ENCODE measurements around the gene SYNPR.
"Not testable (repeated sequence)": the region's sequence is repeated elsewhere in the genome, so short reads cannot be mapped to it uniquely, and the experiment has no call there.

The SYNPR gene

DNA sequence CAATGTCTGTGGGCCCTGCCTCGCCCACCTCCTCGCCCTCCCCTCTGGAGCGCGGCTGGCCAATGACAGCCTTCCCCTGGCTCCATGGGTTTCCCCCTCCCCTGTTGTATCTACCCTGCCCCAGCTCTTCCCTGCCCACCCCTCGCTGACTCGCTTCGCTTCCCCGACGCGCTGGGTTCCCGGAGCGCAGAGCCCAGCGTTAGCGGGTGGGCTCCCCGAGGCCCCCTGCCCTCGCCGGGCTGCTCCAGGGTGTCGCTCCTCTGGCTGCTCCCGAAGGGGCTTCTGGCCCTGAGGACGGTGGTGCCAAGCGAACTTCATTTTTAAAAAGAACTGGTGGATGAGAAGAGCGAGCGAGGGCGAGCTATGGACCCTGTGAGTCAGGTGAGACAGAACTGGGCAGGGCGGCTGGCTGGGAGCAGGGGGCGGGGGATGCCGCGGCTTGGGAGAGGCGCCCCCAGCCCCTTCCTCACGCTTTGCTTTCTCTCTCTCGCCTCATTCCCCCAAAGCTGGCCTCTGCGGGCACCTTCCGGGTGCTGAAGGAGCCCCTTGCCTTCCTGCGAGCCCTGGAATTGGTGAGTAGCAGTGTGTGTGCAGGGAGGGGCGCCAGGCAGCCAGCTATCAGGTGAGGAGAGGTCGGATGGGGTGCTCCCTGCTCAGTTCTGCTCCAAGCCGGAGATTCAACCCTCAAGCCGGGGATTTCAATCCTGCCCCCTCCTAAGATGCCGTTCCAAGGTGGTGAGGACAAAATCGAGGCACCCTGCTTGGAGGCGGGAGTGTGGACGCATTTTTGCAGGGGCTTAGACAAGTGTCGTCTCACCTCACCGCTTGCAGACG is at the start of gene SYNPR:
SYNPR (plus strand) TSS at position 138 of the 834 bp plus-strand sequence.
- DNase-seq (ENCODE audit: low read depth in 2 of 2) = no peak

GRCh38 chr3:63228677-63229076 is 49.4 kb upstream of the SYNPR start:
- no peak for DNase-seq (ENCODE audit: low read depth in 2 of 2)

GRCh38 chr3:63230146-63230545 is 48.0 kb upstream of the SYNPR start:
- DNase-seq (ENCODE audit: low read depth in 2 of 2) = no peak

- no peak for DNase-seq (ENCODE audit: low read depth in 2 of 2)
Measured at GRCh38 chr3:63231643-63232042, 46.5 kb upstream of the SYNPR start.

- DNase-seq (ENCODE audit: low read depth in 2 of 2) = no peak
Measured at GRCh38 chr3:63232764-63233396, 45.2 kb upstream of the SYNPR start.

DNA sequence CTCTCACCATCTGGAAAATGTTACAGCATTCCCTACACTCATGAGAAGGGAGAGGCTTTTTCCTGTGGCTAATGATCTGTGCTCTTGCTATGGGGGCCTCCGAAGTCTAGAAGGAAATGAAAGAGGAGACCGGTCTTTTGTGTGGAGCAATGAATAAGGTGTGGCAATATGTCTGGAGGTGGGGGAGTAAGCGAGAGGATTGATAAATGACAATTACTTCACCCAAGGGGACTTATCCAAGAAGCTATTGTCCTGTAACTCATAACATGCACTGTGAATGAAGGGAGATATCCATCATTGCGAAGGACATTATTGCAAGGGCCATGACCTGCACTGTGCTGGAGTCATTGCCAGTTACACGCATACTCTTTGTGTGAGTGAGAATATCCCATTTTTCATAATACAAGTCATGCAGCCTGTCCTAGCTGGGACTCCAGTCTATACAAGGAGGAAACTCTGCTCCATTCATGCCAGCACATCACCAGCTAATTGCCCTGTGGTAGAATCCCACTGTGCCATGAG is 37.7 kb upstream of the SYNPR start:
- no peak for DNase-seq (ENCODE audit: low read depth in 2 of 2)

DNA sequence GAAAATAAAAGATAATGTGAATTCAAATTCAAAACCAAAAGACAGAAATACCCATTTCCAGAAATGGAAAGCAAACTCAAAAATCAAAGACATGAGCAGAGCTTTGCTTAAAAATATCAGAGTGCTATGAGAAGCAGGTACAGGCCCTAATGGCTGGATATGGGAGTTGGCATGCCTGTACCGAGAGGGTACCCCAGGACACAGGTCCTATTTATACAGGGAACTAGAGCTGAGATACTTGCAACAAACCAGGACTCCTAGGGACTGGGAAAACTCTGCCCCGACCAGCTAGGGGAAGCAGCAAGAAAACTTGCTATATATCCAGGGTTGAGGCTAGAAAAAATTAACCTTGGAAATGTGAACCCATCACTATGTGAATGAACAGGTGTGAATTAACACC is 36.0 kb upstream of the SYNPR start:
- no peak for DNase-seq (ENCODE audit: low read depth in 2 of 2)

GRCh38 chr3:63244486-63244885 is 33.6 kb upstream of the SYNPR start:
- DNase-seq (ENCODE audit: low read depth in 2 of 2) = no peak

DNA sequence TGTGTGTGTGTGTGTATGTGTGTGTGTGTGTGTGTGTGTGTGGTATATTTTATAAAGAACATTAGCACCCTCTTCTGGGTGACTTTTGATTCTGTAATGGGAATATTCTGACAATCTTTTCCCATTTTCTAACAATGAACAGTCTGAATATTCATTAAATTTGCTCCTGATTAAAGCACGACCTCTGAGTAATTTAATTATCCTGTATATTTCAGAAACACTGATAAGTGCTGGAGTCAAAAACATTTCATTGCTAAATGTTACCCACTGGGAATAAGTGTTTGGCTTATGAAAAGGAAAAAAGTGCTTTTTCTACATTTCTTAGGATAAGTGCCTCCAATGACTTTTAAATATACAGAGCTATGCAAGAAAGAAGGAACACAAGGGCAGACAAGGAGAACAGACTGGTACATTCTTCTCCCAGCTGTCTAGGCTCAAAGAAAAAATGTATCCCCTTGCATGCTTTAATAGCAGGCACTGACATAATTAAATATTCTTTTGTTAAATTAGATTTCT is 32.3 kb upstream of the SYNPR start:
- no peak for DNase-seq (ENCODE audit: low read depth in 2 of 2)

DNA sequence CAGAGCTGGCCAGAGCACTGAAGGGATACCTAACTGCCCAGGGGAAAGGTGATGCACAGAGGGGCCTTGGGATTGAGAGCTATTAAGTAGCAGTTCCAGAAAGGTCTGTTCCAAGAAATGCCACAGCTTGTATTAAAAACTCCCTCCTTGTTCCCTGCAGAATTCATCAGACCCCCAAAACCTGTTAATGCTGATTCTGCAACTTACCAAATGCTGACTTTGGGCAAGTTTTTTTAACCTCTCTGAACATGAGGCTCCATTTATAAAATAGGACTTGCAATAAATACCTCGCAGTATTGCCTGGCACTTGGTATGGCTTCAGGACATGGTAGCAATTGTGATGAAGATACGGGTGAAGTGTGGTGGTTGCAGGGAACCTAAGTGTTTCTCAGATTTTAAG is 30.1 kb upstream of the SYNPR start:
- no peak for DNase-seq (ENCODE audit: low read depth in 2 of 2)

DNA sequence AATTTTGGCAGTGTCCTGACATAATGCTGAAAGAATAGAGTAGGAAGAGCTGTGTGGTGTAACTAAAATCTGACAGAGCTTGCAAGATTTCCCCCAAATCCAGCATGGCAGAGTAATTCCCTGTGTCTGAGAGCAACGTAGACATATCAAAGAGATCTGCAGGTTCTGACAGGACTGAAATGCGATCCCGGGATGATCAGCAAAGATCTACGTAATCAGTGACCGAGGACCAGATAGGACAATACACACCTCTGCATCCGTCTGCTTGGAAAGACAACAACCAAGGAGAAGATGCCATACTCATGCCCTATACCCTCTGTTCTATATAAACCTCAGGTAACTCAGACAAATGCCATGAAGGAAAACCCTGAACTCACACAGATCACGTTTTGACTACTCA is 26.6 kb upstream of the SYNPR start:
- DNase-seq (ENCODE audit: low read depth in 2 of 2) = no peak

- not testable (repeated sequence) for DNase-seq (ENCODE audit: low read depth in 2 of 2)
Measured at GRCh38 chr3:63255819-63256218, 22.3 kb upstream of the SYNPR start.

- no peak for DNase-seq (ENCODE audit: low read depth in 2 of 2)
Measured at GRCh38 chr3:63264716-63265115, 13.4 kb upstream of the SYNPR start.

DNA sequence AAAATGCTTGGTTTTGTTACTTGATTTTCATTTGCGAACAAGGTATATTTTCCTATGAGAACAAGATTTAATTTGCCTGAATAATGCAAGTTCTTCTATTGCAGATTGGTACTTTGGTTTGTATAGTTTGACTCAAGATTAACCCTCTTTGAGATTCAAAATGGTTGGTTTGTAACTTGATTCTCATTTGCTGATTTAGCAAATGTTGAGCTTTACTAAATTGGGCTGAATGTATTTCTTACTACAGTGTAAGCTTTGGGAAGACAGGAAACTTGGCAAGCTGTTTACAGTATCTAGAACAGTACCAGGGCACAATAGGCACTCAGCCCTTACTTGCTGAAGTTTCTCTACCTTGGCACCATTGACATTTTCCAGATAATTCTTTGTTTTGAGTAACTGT is 3.7 kb upstream of the SYNPR start:
- DNase-seq (ENCODE audit: low read depth in 2 of 2) = no peak

DNA sequence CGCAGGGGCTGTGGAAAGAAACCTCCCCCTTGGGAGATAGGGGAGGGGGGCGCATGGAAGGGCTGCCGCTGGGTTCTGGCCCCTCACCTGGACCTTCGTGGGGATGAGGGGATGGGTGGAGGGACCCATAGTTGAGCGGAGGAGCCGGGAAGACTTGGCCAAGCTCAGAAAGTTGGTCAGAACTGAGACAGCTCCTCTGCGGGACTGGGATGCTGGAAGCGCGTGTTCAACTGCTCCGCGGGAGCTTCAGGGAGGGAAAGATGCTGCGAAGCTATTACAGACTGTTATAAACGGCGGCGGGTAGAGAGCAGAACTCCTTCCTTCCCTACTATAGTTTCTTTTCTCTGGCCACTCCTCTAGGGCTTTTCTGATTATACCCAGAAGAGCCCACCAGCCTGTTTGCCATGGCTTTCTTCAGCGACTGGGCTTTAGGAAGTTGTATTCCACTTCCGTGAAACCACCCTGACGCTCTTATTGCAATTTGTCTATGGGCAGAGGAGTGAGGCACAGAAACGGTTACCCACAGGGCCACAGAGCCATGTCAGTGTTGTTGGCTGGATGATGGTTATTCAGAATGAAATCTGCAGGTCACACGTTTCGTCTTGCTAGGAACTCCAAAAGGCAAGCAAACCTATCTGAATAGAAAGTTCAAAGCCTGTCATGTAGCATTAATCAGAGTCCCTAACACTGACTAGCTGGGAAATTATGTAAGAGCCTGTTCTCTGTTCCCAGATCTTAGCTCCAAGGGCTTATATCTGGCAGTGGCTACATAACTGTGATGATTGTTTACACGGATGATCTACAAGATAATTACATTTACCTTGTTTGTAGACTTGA is 1.1 kb downstream of the SYNPR start:
- DNase-seq (ENCODE audit: low read depth in 2 of 2) = no peak

DNA sequence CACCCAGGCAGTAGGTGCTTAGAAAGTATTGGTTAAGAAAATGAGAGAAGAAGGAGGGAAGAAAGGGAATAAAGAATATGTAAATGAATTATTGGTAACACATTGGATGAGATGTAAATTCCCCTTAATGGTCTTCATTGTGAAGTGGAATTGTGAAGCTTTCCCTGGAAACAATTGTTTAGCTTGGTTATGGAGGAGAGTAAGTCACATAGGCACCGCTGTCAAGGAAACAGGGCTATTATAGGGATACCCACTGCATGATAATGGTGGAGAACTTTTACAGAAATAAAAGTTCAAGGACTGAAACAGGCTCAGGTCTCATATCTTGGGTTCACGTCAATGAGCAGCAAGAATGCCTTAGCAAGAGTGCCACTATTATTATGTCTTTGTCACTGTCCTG is 9.5 kb downstream of the SYNPR start:
- no peak for DNase-seq (ENCODE audit: low read depth in 2 of 2)

DNA sequence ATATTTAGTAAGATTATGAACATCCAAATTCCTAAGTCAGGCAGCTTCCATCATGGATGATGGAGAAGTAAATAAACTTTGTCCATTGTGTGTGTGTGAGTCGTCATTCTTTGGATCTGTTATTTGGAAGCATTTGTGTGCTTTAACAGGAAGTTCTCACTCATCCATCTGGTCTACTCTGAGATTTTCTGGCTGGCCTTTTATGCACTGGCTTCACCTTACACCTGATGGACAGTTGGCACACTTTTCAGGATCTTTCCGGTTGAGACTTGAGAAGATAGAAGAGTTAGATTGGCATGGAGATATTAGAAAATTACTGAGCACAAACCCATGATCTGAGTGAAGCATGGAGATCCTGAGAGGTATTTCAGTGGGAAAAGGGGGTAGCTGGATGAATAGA is 12.6 kb downstream of the SYNPR start:
- DNase-seq (ENCODE audit: low read depth in 2 of 2) = no peak

- no peak for DNase-seq (ENCODE audit: low read depth in 2 of 2)
Measured at GRCh38 chr3:63294332-63294731, 16.2 kb downstream of the SYNPR start.

DNA sequence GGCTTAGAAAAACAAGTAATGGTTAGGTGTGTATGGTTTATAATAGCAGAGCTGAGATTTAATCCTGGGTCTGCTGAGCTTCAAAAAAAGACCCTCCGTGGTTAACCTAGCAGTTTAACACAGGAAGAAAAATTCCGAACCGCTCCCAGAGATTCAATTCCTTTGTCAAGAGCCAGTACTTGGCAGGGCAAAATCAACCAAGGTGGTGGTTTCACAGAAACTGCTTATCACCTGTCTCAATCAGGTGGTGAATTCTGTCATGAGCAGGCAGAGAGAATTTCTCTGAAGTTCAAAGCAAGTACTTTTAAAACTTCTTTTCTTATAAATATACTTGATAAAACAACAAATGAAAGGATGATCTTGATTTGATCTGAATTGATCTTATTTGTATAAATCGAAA is 17.2 kb downstream of the SYNPR start:
- DNase-seq (ENCODE audit: low read depth in 2 of 2) = no peak

DNA sequence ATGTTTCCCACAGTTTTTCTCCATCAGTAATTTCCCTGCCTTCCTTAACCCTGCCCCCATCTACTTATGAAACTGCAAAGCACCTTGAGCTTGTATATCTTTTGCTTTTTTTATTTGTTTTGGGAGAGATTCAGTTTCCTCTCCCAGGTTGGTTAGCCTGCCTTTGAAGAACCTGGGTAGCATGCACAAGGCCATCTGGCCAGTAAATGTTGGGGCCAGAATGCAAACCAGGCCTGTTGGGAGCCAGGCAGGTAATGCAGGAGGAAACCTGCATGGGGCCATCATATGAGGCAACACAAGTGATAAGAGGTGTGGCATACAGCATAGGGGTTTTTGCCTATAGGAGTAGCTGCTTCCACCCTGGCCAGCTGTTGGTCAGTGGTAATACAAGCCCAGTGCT is 17.7 kb downstream of the SYNPR start:
- no peak for DNase-seq (ENCODE audit: low read depth in 2 of 2)

GRCh38 chr3:63296249-63296648 is 18.1 kb downstream of the SYNPR start:
- no peak for DNase-seq (ENCODE audit: low read depth in 2 of 2)

- DNase-seq (ENCODE audit: low read depth in 2 of 2) = no peak
Measured at GRCh38 chr3:63303238-63303637, 25.1 kb downstream of the SYNPR start.
